Bronchial epithelial cell (primary cell): ENCODE measurements around the gene DCC. TPM values are rescaled to one million over a fixed set of nuclear protein-coding genes. Genes with fewer than 3 reads are reported as not detected.

Experiments used
- DNase-seq: peaks from one replicate; pipeline ENCODE4 v3.0.0-alpha.2; 2010; ENCODE audit warnings: low read depth
- FAIRE-seq: peaks from 2 replicates; lab custom pipeline; 2011; peaks lifted over from hg19 to GRCh38; lab: Jason Lieb, UNC
- H3K27me3 ChIP-seq: 2 replicates; pipeline ENCODE4 v1.5.1; 2011; ENCODE audit warnings: low read length; ENCODE audit not compliant: control insufficient read depth, insufficient read depth
- H3K36me3 ChIP-seq: 2 replicates; pipeline ENCODE4 v1.5.1; 2011; ENCODE audit warnings: low read length; ENCODE audit not compliant: control insufficient read depth, insufficient read depth
- H3K4me3 ChIP-seq: 2 replicates; pipeline ENCODE4 v1.5.1; 2011; ENCODE audit warnings: mild to moderate bottlenecking, low read depth, low read length, control low read depth
- total RNA-seq: library from RNA; depleted of rRNA; stranded (reverse); fragments of >200 nt; gene quantifications from 2 replicates; pipeline ENCODE4 v1.2.1, GENCODE V29; 2014
- TF ChIP-seq, protein P1 (sequence below): IDR thresholded peaks from 2 replicates; pipeline ENCODE4 v1.5.1; 2011; ENCODE audit warnings: mild to moderate bottlenecking, moderate library complexity, low read length, control low read depth, inconsistent platforms; ENCODE audit not compliant: insufficient read depth, severe bottlenecking

Gene DCC
- total RNA-seq, 1 donor from 2014 or later, result not detected

GRCh38 chr18:52605345-52605744, 265.3 kb downstream of the DCC start:
- DNase-seq (no peak), FAIRE-seq (no peak)
- no peaks in the 10 kb centered on the region for H3K36me3 ChIP-seq
- TF ChIP-seq, protein P1, sequence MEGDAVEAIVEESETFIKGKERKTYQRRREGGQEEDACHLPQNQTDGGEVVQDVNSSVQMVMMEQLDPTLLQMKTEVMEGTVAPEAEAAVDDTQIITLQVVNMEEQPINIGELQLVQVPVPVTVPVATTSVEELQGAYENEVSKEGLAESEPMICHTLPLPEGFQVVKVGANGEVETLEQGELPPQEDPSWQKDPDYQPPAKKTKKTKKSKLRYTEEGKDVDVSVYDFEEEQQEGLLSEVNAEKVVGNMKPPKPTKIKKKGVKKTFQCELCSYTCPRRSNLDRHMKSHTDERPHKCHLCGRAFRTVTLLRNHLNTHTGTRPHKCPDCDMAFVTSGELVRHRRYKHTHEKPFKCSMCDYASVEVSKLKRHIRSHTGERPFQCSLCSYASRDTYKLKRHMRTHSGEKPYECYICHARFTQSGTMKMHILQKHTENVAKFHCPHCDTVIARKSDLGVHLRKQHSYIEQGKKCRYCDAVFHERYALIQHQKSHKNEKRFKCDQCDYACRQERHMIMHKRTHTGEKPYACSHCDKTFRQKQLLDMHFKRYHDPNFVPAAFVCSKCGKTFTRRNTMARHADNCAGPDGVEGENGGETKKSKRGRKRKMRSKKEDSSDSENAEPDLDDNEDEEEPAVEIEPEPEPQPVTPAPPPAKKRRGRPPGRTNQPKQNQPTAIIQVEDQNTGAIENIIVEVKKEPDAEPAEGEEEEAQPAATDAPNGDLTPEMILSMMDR, result no peak
- H3K27me3 ChIP-seq, result no peaks in the 10 kb centered on the region
- no peak overlapping the region for H3K4me3 ChIP-seq

DNA sequence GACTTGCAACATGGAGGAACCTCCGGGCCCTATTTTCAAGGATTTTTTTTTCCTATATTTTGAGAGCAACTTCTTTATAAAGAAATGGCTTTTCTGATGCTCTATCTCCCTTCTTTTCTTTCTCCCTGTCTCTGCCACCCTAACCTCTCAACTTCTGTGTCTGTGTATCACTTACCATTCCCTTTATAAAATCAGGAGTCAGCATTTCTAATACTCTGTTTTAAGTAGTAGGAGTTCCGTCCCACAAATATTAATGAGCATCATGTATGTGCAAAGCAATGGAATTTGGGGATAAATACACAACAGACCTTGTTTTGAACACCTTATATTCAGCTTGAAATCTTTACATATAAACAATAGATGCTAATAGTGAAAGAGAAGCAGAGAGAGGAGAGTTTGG, 268.0 kb downstream of the DCC start:
- H3K4me3 ChIP-seq, result no peak overlapping the region
- TF ChIP-seq, protein P1, result no peak
- FAIRE-seq, result no peak
- no peak for DNase-seq
- no peaks in the 10 kb centered on the region for H3K27me3 ChIP-seq
- no peaks in the 10 kb centered on the region for H3K36me3 ChIP-seq

- Histone ChIP-seq H3K27me3 (no peaks in the 10 kb centered on the region), H3K4me3 (no peak overlapping the region), H3K36me3 (no peaks in the 10 kb centered on the region)
- no peak for FAIRE-seq
- DNase-seq, result no peak
- TF ChIP-seq, protein P1, result no peak
Observed at GRCh38 chr18:52610451-52611115, 270.6 kb downstream of the DCC start.

GRCh38 chr18:52612406-52612805, 272.4 kb downstream of the DCC start:
- TF ChIP-seq, protein P1, result no peak
- FAIRE-seq (no peak), DNase-seq (no peak)
- Histone ChIP-seq H3K36me3 (no peaks in the 10 kb centered on the region), H3K4me3 (no peak overlapping the region), H3K27me3 (no peaks in the 10 kb centered on the region)

DNA sequence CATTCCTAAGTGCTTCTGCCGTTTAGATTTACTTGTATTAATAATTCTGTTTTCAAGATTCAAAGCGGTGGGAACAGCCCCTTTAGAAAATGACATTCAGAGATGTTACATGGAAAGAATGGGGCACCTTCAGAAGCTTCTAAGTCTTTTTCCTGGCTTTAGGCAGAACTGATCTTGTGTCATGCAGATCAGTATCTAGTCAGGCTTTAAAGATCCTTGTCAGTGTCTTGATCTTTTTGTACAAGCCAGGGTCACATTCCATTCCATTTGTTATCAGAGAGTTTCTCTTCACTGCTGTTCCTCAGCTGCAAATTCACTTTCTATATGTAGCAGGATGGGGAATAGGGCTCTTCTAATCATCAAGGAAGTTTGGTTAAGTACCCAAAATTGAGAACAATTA, 275.3 kb downstream of the DCC start:
- Histone ChIP-seq H3K36me3 (no peaks in the 10 kb centered on the region), H3K27me3 (no peaks in the 10 kb centered on the region), H3K4me3 (no peak overlapping the region)
- FAIRE-seq (no peak), DNase-seq (no peak)
- TF ChIP-seq, protein P1, result no peak

- TF ChIP-seq, protein P1, result no peak
- Histone ChIP-seq H3K36me3 (no peaks in the 10 kb centered on the region), H3K27me3 (no peaks in the 10 kb centered on the region), H3K4me3 (no peak overlapping the region)
- FAIRE-seq, result no peak
- no peak for DNase-seq
Observed at GRCh38 chr18:52615943-52616342, 275.9 kb downstream of the DCC start.
